HG03432 (cell line): ENCODE measurements around the gene TRIML2.
"Not testable (repeated sequence)": the region's sequence is repeated elsewhere in the genome, so short reads cannot be mapped to it uniquely, and the experiment has no call there.

Source experiments
- ATAC-seq: cut with Tn5 transposase; IDR thresholded peaks from one replicate; pipeline ENCODE4 v1.9.1; 2021; ENCODE audit warnings: mild to moderate bottlenecking, moderate library complexity; ENCODE audit not compliant: unreplicated experiment

Gene TRIML2

DNA sequence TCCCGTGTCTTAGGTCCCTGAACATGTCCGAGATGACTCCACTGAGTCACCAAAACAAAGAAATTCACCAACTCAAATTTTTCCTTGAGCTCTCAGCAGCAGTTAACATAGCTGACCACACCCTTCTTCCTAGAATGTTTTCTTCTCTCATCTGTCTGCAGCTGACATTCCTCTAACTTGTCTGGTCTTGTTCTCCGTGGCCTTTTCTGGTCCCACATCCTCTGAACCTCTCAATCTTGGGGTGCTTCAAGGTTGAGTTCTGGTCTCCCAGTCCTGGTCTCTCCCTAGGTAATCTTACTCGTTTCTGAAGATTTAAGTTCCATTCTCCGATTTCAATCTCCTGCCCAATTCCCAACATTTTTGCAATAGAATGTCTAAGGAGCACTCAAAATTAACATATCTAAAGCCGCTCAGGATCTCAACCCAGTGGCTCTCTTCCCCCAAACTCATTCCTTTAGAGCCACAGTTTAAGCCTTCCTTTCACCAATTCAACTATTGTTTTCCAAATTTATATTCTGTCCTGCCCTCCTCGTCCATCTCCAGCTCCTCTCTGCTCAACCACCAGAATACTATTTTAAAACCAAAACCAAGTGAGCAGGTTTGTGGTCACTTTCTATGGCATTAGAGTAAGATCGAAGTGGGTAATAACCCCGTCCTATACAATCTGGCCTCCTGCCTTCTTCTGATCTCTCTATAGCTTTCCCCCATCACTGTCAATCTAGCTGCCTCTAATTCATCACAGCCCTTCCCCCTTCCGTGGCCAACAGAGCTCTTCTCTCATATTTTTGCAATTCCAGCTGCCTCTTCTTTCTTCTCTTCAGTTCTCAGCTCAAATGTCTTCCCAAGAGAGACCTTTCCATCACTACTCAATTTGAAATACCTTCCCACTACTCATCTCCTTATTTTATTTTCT, 1.2 kb downstream of the TRIML2 start:
- ATAC-seq, result no peak

DNA sequence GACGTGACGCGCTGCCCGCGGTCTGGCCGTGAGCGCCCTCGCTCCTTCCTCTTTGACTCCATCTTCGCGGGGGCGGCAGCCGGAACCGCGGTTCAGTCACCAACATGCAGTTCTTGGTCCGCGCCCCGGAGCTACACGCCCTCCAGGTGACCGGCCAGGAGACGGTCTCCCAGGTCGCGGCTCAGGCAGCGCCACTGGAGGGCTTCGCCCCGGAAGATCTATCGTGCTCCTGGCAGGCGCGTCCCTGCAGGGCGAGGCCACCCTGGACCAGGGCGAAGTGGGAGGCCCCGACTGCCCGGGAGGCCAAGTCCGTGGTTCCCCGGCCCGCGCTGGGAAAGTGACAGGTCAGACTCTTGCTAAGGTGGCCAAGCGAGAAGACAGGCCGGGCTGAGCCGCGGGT, 2.9 kb downstream of the TRIML2 start:
- no peak for ATAC-seq

DNA sequence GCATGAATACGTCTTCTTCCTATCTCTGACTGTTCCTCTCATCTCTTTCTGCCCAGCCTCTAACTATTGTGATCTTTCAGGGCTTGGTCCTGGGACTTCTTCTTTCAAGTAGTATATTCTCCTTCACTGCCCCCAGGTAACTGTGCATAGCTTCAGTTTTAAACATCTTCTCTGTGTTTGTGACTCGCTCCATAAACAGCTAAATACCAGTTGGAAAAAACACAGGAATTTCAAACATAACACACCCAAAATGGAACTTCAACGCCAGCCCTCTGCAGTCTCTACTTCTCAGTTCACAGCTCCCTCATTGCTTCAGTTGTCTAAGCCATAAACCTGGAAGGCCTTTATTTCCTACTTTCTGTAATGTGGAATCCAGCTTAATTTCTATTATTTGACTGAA, 16.6 kb downstream of the TRIML2 start:
- no peak for ATAC-seq

DNA sequence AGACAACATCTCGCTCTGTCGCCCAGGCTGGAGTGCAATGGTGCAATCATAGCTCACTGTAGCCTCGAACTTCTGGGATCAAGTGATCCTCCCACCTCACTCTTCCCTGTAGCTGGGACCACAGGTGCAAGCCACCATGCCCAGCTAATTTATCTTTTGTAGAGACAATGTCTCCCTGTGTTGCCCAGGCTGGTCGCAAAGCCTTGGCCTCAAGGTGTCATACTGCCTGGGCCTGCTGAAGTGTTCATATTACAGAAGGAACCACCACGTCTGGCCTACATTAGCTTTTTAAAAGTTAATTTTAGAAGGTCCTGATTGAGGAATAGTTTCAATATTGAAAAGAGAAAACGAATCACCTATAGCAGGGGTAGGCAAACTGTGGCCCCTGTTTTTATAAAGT, 22.5 kb downstream of the TRIML2 start:
- ATAC-seq, result no peak

DNA sequence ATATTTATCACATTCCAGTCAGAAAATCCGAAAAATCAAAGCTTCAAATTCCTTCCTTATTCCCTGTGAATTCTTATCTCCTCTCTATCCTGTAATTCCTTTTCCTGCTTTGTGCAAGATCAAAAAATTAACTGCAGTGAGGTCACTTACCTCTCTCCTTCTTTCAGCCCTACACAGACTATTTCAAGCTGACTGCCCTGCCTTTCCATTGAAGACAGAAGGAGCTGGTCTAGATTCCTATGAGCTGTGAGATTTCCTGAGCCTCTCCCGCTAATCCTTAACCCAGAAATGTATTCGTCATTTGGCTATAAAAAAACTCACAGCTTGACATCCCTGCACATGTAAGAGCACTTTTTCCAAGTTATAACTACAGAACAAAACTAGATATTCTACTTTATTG, 26.6 kb downstream of the TRIML2 start:
- ATAC-seq, result no peak

DNA sequence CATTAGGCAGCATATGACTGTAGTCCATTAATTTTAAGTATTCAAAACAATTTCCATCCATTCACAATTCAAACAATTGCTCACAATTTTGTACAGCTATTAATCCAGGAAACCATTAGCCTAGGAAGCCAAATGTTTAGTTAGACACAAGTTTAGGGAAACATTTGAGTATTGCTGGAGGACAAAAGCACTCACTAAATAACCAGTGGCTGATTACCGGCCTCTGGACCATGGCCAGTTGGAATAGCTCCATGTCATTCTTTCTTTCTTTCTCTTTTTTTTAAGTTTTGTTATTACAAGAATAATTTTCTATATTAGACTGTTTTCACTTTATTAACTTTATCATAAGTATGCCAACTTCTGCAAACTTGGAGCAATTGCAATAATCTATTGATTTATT, 31.3 kb downstream of the TRIML2 start:
- no peak for ATAC-seq

DNA sequence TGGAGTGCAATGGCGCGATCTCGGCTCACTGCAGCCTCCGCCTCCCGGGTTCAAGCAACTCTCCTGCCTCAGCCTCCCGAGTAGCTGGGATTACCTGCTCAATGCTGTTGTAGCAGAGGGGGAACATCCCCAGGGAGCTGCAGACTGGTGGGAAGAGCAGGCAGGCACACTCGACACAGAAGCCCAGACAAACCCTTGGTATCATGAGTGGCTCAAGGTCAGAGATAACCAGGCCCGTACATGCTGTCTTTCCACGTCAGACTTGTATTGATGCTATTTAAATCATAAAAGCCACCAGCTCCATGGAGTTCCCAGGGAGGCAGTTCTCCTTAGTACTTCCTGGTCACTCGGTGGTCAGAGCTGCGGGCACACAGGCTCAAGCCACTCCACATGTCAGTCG, 33.2 kb downstream of the TRIML2 start:
- ATAC-seq, result no peak

DNA sequence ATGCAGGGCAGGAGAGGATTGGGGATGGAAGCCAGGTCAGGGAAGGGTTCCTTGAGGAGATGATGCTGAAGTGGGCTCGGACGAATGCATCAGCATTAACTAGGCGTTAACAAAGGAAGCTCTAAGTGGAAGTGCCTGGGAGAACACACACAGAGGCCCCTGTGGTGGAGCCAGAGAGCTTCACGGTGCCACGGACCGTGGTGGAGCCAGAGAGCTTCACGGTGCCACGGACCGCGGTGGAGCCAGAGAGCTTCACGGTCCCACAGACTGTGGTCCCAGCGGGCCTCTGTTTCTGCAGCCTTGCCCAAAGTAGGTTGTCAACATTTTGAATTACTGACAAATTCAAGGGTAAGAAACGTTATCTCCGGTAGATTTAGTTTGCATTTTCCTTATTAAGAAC, 48.3 kb downstream of the TRIML2 start:
- no peak for ATAC-seq

DNA sequence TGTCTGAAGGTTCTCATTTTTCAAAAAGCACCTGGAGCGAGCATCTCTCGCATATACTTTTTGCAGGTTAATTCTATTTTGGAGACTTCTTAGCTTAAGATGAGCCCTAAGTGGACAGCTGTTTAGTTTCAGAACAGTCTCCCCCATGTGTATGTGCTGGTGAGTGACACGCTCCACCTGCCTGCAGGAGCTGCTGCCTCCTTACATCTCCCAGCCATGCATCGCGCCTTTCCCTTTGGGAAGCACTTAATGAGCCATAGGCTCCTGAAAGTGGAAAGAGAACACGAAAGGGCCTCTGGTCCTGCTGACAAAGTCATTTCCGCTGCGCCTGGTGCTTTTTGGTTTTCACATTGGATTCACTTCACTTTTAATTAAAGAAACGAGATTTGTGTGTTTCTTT, 56.1 kb downstream of the TRIML2 start:
- no peak for ATAC-seq

DNA sequence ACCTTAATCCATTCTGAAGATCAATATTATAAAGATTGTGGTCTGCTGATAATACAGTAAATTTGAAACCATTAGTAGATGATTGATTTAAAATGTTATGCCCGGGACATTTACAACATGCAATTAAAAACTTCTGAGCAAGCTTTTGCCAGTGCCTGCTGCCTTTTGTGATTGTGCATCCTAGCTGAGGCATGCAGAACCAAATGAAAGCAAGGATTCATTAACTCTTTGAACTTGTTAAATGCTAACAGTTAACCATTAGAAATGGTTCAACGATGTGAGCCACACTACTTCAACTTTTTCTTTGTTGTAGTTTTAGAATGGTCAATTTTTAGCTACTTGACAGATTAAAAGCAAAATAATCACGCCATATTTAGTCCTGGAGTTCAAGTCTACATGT, 62.7 kb downstream of the TRIML2 start:
- no peak for ATAC-seq

DNA sequence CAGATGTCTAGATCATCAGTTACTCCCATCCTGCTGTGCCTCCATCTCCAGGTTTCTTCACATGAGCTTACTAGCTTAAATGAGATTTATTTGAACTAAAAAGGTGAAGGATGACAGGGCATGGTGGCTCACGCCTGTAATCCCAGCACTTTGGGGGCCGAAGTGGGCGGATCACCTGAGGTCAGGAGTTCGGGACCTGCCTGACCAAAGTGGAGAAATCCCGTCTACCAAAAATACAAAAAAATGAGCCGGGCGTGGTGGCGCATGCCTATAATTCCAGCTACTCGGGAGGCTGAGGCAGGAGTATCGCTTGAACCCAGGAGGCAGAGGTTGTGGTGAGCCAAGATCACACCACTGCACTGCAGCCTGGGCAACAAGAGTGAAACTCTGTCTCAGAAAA, 63.9 kb downstream of the TRIML2 start:
- not testable (repeated sequence) for ATAC-seq

DNA sequence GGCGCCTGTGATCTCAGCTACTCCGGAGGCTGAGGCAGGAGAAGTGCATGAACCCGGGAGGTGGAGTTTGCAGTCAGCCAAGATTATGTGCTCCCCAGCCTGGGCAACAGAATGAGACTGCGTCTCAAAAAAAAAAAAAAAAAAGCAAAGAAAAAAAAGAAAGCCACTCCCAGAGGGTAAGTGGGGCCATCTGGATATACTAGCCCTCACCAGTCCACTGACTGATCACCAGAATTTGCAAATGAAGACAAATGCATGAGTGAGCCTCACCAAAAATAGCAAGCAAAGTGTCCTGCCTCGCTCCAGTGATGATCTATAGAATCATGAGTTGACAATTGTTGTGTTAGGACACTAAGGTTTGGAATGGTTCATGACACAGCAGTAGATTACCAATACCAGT, 66.2 kb downstream of the TRIML2 start:
- ATAC-seq, result no peak

DNA sequence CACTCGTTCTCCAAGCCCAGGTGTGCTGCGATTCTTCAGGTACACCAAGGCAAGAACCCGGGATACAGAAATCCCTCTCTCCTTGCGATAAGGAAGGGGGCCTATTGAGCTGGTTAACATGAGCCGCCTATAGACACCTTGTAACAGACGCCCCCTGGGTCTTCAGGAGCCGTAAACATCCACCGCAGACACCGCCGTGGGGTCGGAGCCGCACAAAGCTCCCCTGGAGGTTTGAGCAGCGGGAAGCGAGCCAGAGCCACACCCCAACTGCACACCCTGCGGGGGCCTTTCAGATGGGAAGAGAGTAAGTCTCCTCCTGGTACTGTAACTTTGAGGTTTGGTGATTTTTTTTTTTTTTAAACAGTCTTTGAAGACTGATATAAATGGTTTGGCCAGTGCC, 67.2 kb downstream of the TRIML2 start:
- no peak for ATAC-seq

DNA sequence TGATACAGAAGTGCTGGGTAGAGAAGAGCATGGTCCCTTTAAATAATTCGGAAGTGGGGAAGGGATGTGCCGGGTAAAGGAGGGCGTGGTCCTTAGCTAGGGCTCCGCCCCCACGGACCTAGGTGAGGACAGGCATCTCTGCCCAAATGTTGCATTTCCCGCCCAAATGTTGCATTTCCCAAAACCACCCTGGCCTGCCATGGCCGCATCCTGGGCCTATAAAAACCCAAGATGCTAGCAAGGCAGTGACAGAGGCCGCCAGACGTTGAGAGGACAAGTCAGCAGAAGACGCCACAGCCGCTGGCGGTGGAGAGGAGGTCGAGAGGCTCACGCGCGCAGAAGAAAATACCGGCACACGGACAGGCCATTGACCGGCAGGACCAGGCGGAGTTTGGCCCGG, 67.7 kb downstream of the TRIML2 start:
- no peak for ATAC-seq
